Esophagus muscularis mucosa (tissue), 4 donors: Measurements from ENCODE around the gene ARF1.

Experiments
- EP300 ChIP-seq: sonication (generic); formaldehyde crosslinking; IDR thresholded peaks from one replicate; pipeline ENCODE4 v1.6.1; 2017; ENCODE audit warnings: antibody characterized with exemption
- POLR2A ChIP-seq: fragments of 450-650 bp; IDR thresholded peaks from one replicate; pipeline ENCODE4 v1.6.1; 2017; ENCODE audit warnings: antibody characterized with exemption, moderate library complexity, mild to moderate bottlenecking, low read depth
- POLR2AphosphoS5 ChIP-seq, 2 donors: sonication (generic); formaldehyde crosslinking; IDR thresholded peaks; one replicate each; pipeline ENCODE4 v1.6.1; 2017; ENCODE audit warnings: antibody characterized with exemption in 2 of 2
- TF ChIP-seq, protein P1 (sequence below), 3 experiments: fragments of 200-600 bp in 2 of 3; fragments of 450-650 bp in 1 of 3; sonication (generic) in 2 of 3; IDR thresholded peaks; one replicate each; pipeline ENCODE4 v1.5.1; 2017 to 2019; ENCODE audit warnings: antibody characterized with exemption in 3 of 3, mild to moderate bottlenecking in 2 of 3, moderate library complexity in 1 of 3

DNA sequence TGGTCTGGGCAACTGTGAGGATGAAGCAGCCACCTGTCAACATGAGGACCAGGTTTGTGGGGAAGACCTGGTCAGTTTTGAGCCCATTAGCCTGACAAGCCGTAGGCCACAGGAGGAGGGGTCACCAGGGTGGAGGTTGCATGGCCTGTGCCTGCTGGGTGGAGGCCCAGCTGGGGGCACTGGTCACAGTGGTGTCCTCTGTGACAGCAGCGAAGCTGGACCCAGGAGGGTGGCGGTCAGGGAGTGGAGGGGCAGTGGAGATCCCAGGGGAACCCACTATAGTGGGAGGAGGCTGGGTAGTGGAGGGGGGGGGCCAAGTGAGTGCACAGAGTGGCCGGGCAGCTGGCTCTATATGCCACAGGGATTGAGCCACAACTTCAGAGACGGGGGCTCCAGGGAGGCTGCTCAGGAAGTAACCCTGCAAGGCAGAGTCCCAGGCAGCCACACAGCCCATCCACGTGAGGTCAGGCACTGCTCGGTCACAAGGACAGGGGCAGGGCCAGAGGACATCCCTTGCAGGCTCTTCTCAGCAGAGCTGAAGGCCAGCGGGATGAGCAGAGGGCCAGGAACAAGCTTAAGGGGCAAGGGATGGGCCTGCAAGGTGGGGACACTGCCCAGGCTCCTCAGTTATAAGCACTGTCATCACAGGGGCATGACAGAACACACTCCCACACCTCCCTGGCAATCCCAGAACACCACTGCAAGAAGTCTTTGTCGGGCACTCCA, 22.9 kb downstream of the ARF1 start:
- TF ChIP-seq POLR2AphosphoS5 (IDR thresholded peaks at IDR 0.05) (no peak), POLR2A (no peak), EP300 (no peak)
- TF ChIP-seq, protein P1, sequence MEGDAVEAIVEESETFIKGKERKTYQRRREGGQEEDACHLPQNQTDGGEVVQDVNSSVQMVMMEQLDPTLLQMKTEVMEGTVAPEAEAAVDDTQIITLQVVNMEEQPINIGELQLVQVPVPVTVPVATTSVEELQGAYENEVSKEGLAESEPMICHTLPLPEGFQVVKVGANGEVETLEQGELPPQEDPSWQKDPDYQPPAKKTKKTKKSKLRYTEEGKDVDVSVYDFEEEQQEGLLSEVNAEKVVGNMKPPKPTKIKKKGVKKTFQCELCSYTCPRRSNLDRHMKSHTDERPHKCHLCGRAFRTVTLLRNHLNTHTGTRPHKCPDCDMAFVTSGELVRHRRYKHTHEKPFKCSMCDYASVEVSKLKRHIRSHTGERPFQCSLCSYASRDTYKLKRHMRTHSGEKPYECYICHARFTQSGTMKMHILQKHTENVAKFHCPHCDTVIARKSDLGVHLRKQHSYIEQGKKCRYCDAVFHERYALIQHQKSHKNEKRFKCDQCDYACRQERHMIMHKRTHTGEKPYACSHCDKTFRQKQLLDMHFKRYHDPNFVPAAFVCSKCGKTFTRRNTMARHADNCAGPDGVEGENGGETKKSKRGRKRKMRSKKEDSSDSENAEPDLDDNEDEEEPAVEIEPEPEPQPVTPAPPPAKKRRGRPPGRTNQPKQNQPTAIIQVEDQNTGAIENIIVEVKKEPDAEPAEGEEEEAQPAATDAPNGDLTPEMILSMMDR (IDR thresholded peaks at IDR 0.05) = no peak
